GM19438 (cell line): ENCODE measurements around the gene SAMD15.
"Not testable (repeated sequence)": the region's sequence is repeated elsewhere in the genome, so short reads cannot be mapped to it uniquely, and the experiment has no call there.

Experiments used
- ATAC-seq: cut with Tn5 transposase; IDR thresholded peaks from one replicate; pipeline ENCODE4 v1.9.1; 2021; ENCODE audit warnings: low read depth; ENCODE audit not compliant: unreplicated experiment

The SAMD15 gene

GRCh38 chr14:77376771-77377501 is at the start of gene SAMD15, which contains the start of gene TMED8:
SAMD15 (plus strand) TSS chr14:77377379; CDS start chr14:77377419, 40 bp downstream.
TMED8 (minus strand) TSS chr14:77377094; CDS start chr14:77377053, 41 bp downstream.
- peak; percentile 79 for ATAC-seq

DNA sequence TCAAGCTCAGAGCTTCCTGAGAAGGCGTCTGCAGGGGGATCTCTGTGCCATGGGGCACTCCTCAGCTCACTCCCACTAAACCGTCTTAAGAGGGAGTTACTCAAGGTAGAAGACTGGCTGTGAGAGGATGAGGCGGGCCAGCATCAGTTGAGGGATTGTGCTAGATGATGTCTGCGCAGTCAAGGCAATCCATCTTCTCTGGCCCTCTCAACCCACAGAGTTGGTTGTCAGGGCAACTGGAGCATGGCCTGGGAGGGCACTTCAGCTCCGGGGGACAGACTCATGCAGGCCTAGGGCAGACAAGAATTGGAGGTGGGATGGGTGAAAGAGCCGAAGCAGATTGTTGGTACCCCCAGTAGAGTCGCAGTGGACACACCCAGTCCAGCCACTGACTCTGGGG is 47.3 kb upstream of the SAMD15 start:
- ATAC-seq, result no peak

- ATAC-seq, result no peak
Observed at GRCh38 chr14:77335576-77335975, 41.6 kb upstream of the SAMD15 start.

GRCh38 chr14:77337255-77337654 is 39.9 kb upstream of the SAMD15 start:
- ATAC-seq, result not testable (repeated sequence)

DNA sequence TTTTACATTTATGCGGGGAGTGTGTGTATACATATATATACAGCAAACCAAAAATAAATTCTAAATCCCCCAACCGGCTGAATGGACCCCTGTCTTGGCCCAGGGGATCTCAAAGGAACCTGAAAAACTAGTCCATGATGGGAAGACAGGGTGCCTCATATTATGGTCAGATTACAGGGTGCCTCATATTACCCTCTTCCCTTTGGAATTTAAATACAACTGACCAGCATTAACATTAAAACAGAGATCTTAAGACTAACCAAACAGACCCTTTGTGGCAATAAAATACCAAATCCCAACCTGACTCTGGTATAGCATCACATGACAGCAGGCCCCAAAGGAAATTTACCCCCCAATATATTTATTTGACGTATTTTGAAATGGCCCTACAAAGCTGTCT is 39.3 kb upstream of the SAMD15 start:
- no peak for ATAC-seq

DNA sequence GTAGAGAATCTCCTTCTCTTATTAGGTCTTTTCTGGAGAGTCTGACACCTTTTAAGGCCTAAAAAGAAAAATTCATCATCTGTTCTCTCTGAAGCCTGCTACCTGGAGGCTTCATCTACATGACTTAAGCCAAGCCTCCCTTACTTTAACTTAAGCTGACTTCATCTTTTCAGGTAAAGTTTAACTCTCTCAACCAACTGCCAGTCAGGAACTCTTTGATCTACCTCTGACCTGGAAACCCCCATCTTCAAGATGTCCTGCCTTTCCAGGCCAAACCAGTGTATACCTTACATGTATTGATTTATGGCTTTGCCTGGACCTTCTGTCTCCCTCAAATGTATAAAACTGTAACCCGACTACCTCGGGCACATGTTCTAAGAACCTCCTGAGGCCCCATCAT is 38.9 kb upstream of the SAMD15 start:
- no peak for ATAC-seq

DNA sequence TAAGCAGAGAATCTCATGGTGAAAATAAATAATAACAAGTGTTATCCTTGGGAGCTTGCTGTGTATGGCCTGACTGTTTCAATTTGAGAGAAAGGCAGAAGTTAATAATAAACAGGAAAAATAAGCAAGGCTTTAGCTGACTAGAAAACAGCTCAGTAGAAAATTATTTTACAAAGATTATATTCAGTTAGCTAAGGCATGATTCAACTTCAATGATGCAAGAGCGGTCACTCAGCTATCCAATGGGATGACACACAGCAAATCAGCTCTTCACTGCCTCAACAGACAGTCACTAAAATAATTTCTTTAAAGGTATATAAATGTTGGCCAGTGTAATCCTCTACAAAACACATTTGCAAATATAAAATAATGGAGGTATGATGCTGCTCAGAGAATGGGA is 37.8 kb upstream of the SAMD15 start:
- ATAC-seq, result no peak

DNA sequence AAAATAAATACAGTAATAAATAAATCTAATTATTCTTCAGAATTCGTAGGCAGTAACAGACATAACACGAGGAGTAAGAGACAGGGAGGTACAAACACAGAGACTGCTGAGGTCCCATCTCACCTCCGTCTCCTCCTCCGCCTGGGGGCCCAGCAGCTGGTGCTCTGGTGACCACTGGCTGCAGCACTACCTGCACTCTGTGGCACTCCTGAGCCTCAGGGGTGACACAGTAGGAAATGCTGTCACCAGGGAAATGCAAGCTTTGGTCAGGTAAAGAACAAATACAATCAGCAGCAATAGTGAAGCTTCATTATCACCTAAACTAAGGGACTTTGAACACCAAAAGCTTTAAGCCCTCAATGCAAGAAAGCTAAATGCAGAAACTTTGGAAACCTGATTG is 36.8 kb upstream of the SAMD15 start:
- ATAC-seq, result no peak

- no peak for ATAC-seq
Observed at GRCh38 chr14:77342726-77343397, 34.3 kb upstream of the SAMD15 start.

GRCh38 chr14:77343662-77344061 is 33.5 kb upstream of the SAMD15 start:
- ATAC-seq, result no peak

GRCh38 chr14:77344377-77344996 is 32.7 kb upstream of the SAMD15 start:
- no peak for ATAC-seq

DNA sequence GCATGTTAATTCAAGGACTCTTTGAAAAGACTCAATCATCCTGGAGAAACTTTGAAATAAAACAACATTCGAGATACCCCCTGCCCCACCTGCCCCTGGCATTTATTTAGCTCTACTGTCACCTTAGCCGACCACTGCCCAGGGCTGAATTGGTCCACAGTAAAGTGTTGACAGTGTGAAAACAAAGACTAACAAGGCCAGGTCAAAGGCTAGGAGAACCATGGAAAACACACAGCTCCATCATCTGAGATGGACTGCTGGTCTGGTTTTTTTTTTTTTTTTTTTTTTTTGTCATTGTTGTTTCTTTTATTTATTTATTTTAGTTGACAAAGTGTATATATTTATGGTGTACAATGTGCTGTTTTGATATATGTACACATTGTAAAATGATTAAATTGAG is 30.7 kb upstream of the SAMD15 start:
- ATAC-seq, result no peak

DNA sequence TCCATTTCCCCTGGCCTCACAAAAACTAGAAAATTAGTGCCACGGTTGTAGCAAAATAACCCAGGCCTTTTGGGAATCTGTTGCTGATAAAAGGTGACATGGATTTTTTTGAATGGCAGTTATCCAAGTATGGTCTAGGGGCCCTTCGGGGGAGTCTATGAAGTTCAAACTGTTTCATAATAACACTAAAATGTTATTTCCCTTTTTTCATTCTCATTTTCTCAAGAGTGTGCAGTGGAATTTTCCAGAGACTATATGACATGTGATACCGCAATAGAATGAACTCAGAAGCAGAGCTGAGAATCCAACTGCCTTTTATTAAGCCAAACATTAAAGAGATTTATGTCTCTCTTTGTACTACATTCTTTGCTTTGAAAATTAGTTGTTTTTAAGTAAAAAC is 29.4 kb upstream of the SAMD15 start:
- ATAC-seq, result no peak

DNA sequence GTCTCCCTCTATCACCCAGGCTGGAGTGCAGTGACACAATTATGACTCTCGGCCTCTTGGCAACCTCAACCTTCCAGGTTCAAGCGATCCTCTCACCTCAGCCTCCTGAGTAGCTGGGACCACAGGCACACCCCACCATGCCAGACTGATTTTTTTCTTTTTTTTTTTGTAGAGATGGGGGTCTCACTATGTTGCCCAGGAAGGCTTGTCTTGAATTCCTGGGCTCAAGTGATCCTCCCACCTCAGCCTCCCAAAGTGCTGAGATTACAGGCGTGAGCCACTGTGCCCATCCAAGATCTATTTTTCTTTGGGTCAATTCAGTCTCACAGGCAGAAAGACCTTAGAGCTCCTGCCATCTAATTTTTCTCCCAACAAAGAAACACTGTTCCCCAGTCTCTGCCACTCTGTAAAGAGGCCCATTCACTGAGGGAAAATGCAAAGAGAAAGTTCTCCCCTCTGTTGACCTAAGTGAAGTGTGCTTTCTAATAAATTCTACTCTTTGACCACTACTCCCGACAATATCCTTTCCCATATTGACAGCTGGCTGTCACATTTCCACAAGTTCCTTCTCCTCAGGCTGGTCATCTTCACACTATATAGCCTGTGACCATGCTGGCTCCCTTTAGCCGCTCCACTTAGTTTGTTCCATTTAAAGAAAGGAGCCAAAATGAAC is 23.6 kb upstream of the SAMD15 start:
- no peak for ATAC-seq

GRCh38 chr14:77355811-77356210 is 21.4 kb upstream of the SAMD15 start:
- no peak for ATAC-seq

DNA sequence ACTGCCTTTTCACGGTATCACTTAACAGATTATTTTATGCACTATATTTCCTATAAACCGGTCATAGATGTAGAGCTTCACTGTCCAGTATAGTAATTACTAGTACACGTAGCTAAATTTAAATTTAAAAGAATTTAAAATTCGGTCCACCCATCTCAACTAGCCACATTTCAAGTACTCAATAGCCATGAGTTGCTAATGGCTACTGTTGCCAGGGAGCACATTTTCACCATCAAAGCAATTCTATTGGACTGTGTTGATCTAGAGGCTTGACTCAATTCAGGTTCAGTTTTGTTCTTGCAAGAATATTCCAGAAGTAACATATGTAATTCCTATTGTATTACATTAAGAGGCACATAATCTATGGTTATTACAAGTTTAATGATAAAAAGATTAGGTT is 20.3 kb upstream of the SAMD15 start:
- ATAC-seq, result no peak

DNA sequence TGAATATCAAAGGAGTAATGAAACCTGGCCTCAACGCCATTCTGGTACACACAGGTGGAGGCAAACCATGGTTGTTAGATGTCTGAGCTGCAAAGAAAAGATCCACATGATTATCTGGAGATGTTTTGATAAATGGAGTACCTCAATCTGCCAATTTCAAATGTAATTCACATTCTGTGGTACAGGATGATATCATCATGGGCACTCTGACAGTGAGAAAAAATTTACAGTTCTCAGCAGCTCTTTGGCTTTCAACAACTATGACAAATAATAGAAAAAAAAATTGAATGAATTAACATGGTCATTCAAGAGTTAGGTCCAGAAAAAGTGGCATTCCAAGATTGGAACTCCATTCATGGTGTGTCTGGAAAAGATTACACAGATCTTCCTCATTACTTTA is 17.6 kb upstream of the SAMD15 start:
- ATAC-seq, result no peak

- peak; percentile 55 for ATAC-seq
Observed at GRCh38 chr14:77364146-77364545, 13.0 kb upstream of the SAMD15 start.

- ATAC-seq, result no peak
Observed at GRCh38 chr14:77369285-77369684, 7.9 kb upstream of the SAMD15 start.

DNA sequence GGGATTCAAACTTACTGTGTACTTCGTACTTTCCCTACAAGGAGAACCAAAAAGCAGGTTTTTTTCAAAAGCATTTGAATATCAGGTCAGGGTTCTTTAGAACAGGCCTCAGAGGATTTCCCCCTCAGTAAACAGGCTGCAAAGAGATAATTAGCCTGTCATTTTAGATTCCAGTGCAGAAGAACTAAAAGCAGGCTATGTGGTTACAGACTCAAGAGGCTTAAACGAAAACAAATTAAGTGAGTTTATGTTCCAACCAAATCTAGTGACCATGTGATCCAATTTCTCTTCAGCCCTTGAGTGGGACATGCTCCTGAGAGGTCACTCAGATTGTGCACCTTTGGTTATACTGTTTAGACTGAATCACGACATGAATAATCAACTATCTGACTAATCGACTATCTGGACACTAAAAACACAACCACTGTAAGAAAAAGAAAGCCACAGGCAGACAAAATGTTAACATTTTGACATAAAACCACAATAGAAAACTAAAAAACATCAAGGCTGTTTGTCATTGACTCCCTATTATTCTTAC is 4.8 kb upstream of the SAMD15 start:
- ATAC-seq, result no peak
